GM18517 (cell line): Measurements from ENCODE around the gene EVC2.

ENCODE experiments used
- ATAC-seq: cut with Tn5 transposase; IDR thresholded peaks from one replicate; pipeline ENCODE4 v1.9.1; 2021; ENCODE audit warnings: mild to moderate bottlenecking, moderate library complexity; ENCODE audit not compliant: unreplicated experiment

The EVC2 gene

GRCh38 chr4:5515646-5516045, 192.7 kb downstream of the EVC2 start:
- ATAC-seq: no peak
